Measurements from ENCODE around the gene NDUFB11. TPM values are rescaled to one million over a fixed set of nuclear protein-coding genes. Genes with fewer than 3 reads are reported as not detected.

The NDUFB11 gene
- total and polyA plus RNA-seq, 9 of the 15 experiments (the other 6 are each of a cell fraction or from before 2014, with no cell fraction given), result 20.9 to 269 (median 86.8) TPM

GRCh38 chrX:47193475-47194193, 49.1 kb upstream of the NDUFB11 start, which contains the start of gene UBA1 (continued):
- peak; percentile 39; the same call in 1 of the 2 replicates for TF ChIP-seq TOE1 (IDR thresholded peaks at IDR 0.05; ENCODE audit: borderline replicate concordance)
- TF ChIP-seq TOE1 (CRISPR knock-in tag; IDR thresholded peaks at IDR 0.05; ENCODE audit: borderline replicate concordance, low read depth), result no peak
- TF ChIP-seq STAT5A (IDR thresholded peaks at IDR 0.05; ENCODE audit: borderline replicate concordance, low read length), result no peak
- TF ChIP-seq TCF3 (CRISPR knock-in tag; IDR thresholded peaks at IDR 0.05), result no peak
- TF ChIP-seq ZNF197 (CRISPR knock-in tag; IDR thresholded peaks at IDR 0.05; ENCODE audit: low read depth), result no peak
- TF ChIP-seq TAF7 (tag; IDR thresholded peaks at IDR 0.05), result no peak; the same call in 1 of the 2 replicates
- TF ChIP-seq E4F1 (CRISPR knock-in tag; IDR thresholded peaks at IDR 0.05; ENCODE audit: borderline replicate concordance), result no peak
- TF ChIP-seq ESRRA (IDR thresholded peaks at IDR 0.05; ENCODE audit: borderline replicate concordance, low read depth), result peak; percentile 78; the same call in 1 of the 2 replicates
- TF ChIP-seq ZNF445 (CRISPR knock-in tag; IDR thresholded peaks at IDR 0.05; ENCODE audit: low read depth), result no peak
- TF ChIP-seq, protein P1, sequence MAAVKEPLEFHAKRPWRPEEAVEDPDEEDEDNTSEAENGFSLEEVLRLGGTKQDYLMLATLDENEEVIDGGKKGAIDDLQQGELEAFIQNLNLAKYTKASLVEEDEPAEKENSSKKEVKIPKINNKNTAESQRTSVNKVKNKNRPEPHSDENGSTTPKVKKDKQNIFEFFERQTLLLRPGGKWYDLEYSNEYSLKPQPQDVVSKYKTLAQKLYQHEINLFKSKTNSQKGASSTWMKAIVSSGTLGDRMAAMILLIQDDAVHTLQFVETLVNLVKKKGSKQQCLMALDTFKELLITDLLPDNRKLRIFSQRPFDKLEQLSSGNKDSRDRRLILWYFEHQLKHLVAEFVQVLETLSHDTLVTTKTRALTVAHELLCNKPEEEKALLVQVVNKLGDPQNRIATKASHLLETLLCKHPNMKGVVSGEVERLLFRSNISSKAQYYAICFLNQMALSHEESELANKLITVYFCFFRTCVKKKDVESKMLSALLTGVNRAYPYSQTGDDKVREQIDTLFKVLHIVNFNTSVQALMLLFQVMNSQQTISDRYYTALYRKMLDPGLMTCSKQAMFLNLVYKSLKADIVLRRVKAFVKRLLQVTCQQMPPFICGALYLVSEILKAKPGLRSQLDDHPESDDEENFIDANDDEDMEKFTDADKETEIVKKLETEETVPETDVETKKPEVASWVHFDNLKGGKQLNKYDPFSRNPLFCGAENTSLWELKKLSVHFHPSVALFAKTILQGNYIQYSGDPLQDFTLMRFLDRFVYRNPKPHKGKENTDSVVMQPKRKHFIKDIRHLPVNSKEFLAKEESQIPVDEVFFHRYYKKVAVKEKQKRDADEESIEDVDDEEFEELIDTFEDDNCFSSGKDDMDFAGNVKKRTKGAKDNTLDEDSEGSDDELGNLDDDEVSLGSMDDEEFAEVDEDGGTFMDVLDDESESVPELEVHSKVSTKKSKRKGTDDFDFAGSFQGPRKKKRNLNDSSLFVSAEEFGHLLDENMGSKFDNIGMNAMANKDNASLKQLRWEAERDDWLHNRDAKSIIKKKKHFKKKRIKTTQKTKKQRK (IDR thresholded peaks at IDR 0.05; ENCODE audit: borderline replicate concordance, low read depth, low read length), result no peak
- no peak for TF ChIP-seq PTBP1 (IDR thresholded peaks at IDR 0.05; ENCODE audit: low read depth, low read length)
- TF ChIP-seq LARP7 (IDR thresholded peaks at IDR 0.05), result no peak
- TF ChIP-seq HNRNPUL1 (IDR thresholded peaks at IDR 0.05; ENCODE audit: low read length), result no peak
- no peak for TF ChIP-seq NEUROD1 (IDR thresholded peaks at IDR 0.05; ENCODE audit: borderline replicate concordance, low read depth, low read length, partially characterized antibody)
- no peak for TF ChIP-seq THRAP3 (IDR thresholded peaks at IDR 0.05; ENCODE audit: borderline replicate concordance)
- no peak for TF ChIP-seq SRSF3 (IDR thresholded peaks at IDR 0.05; ENCODE audit: insufficient read depth, low read length)
- TF ChIP-seq FOSL1 (tag; conservative IDR thresholded peaks at IDR 0.05), result peak; percentile 80
- no peak for TF ChIP-seq EWSR1 (IDR thresholded peaks at IDR 0.05; ENCODE audit: borderline replicate concordance, low read depth, partially characterized antibody)
- TF ChIP-seq ZNF644 (tag; IDR thresholded peaks at IDR 0.05; ENCODE audit: low read depth), result no peak
- TF ChIP-seq TAF1 (IDR thresholded peaks at IDR 0.05; ENCODE audit: control insufficient read depth, extremely low read depth, insufficient read depth, low read length, severe bottlenecking), result peak; percentile 77
- TF ChIP-seq, protein P2, sequence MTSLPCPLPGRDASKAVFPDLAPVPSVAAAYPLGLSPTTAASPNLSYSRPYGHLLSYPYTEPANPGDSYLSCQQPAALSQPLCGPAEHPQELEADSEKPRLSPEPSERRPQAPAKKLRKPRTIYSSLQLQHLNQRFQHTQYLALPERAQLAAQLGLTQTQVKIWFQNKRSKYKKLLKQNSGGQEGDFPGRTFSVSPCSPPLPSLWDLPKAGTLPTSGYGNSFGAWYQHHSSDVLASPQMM (CRISPR knock-in tag; IDR thresholded peaks at IDR 0.05), result no peak
- no peak for TF ChIP-seq ZNF766 (CRISPR knock-in tag; conservative IDR thresholded peaks at IDR 0.05)
- no peak for TF ChIP-seq ZNF134 (CRISPR knock-in tag; conservative IDR thresholded peaks at IDR 0.05)
